GM23338 (cell line): ENCODE measurements around the gene STRA6. TPM values are rescaled to one million over a fixed set of nuclear protein-coding genes. Genes with fewer than 3 reads are reported as not detected.

Experiments used
- ATAC-seq: fragments of 200-7000 bp; cut with Tn5 transposase; 3 replicates; pipeline ENCODE4 v1.9.1; 2020
- DNase-seq: peaks from one replicate; pipeline ENCODE4 v3.0.0-alpha.2; 2015; ENCODE audit warnings: low spot score
- H2AFZ ChIP-seq: fragments of 200-600 bp; sonication (generic); 2 replicates; pipeline ENCODE4 v1.8.0; 2016; ENCODE audit warnings: antibody characterized with exemption, mild to moderate bottlenecking, moderate library complexity
- H3F3A ChIP-seq: fragments of 200-600 bp; sonication (generic); replicated peaks from 2 replicates; pipeline ENCODE4 v1.8.0; 2017; ENCODE audit warnings: antibody characterized with exemption, mixed run types, low read depth
- H3K27ac ChIP-seq: fragments of 200-600 bp; sonication (generic); 2 replicates; pipeline ENCODE4 v1.6.1; 2016; ENCODE audit warnings: low read depth
- H3K27me3 ChIP-seq: fragments of 200-600 bp; sonication (generic); 2 replicates; pipeline ENCODE4 v1.8.0; 2016; ENCODE audit warnings: mild to moderate bottlenecking, mixed run types, moderate library complexity; ENCODE audit not compliant: insufficient read depth
- H3K36me3 ChIP-seq: fragments of 200-600 bp; sonication (generic); 2 replicates; pipeline ENCODE4 v1.8.0; 2016; ENCODE audit warnings: mild to moderate bottlenecking; ENCODE audit not compliant: insufficient read depth
- H3K4me1 ChIP-seq: fragments of 200-600 bp; sonication (generic); 2 replicates; pipeline ENCODE4 v1.8.0; 2016; ENCODE audit warnings: mild to moderate bottlenecking, moderate library complexity; ENCODE audit not compliant: insufficient read depth
- H3K4me2 ChIP-seq: fragments of 200-600 bp; sonication (generic); 2 replicates; pipeline ENCODE4 v1.7.1; 2017; ENCODE audit warnings: mixed run types
- H3K4me3 ChIP-seq: fragments of 200-600 bp; sonication (generic); 2 replicates; pipeline ENCODE4 v1.6.1; 2016; ENCODE audit warnings: mixed run types
- H3K79me2 ChIP-seq: fragments of 200-600 bp; sonication (generic); replicated peaks from 2 replicates; pipeline ENCODE4 v1.8.0; 2017; ENCODE audit warnings: mild to moderate bottlenecking; ENCODE audit not compliant: insufficient read depth
- H3K9me2 ChIP-seq: fragments of 200-600 bp; sonication (generic); 2 replicates; pipeline ENCODE4 v1.8.0; 2017; ENCODE audit not compliant: insufficient read depth
- H4K20me1 ChIP-seq: fragments of 200-600 bp; sonication (generic); replicated peaks from 2 replicates; pipeline ENCODE4 v1.8.0; 2017; ENCODE audit warnings: mild to moderate bottlenecking; ENCODE audit not compliant: insufficient read depth
- H3K27ac Mint-ChIP-seq: 2 replicates; pipeline ENCODE4 v1.8.0; 2020; ENCODE audit warnings: inconsistent platforms, mild to moderate bottlenecking, moderate library complexity, mixed read lengths
- H3K27me3 Mint-ChIP-seq: 3 replicates; pipeline ENCODE4 v1.8.0; 2022; ENCODE audit warnings: low read depth, mild to moderate bottlenecking, moderate library complexity, mixed read lengths, inconsistent platforms; ENCODE audit not compliant: insufficient read depth, poor library complexity
- H3K36me3 Mint-ChIP-seq: 3 replicates; pipeline ENCODE4 v1.8.0; 2021; ENCODE audit warnings: low read depth, mild to moderate bottlenecking, inconsistent platforms, moderate library complexity, mixed read lengths
- H3K4me1 Mint-ChIP-seq: 3 replicates; pipeline ENCODE4 v1.8.0; 2020; ENCODE audit warnings: mild to moderate bottlenecking, inconsistent platforms, mixed read lengths
- H3K4me3 Mint-ChIP-seq: 3 replicates; pipeline ENCODE4 v1.8.0; 2021; ENCODE audit warnings: moderate library complexity, mild to moderate bottlenecking, inconsistent platforms, mixed read lengths
- H3K9me3 Mint-ChIP-seq: 3 replicates; pipeline ENCODE4 v1.8.0; 2020; ENCODE audit warnings: moderate library complexity, mild to moderate bottlenecking, inconsistent platforms, mixed read lengths
- CREB1 ChIP-seq: fragments of 250-450 bp; sonication (Bioruptor Pico); IDR thresholded peaks from 2 replicates; pipeline ENCODE4 v1.5.0; 2020; ENCODE audit warnings: low read depth, mild to moderate bottlenecking, moderate library complexity
- EZH2 ChIP-seq: fragments of 200-600 bp; sonication (generic); IDR thresholded peaks from one replicate; pipeline ENCODE4 v1.8.0; 2017; ENCODE audit warnings: antibody characterized with exemption, mild to moderate bottlenecking, low read depth; ENCODE audit not compliant: unreplicated experiment
- EZH2phosphoT487 ChIP-seq: fragments of 200-600 bp; sonication (generic); IDR thresholded peaks from one replicate; pipeline ENCODE4 v1.8.1; 2018; ENCODE audit warnings: antibody characterized with exemption; ENCODE audit not compliant: unreplicated experiment
- JUNB ChIP-seq: IDR thresholded peaks from one replicate; pipeline ENCODE4 v1.6.1; 2016; ENCODE audit warnings: antibody characterized with exemption; ENCODE audit not compliant: unreplicated experiment
- NANOG ChIP-seq: IDR thresholded peaks from 2 replicates; pipeline ENCODE4 v1.6.1; 2016; ENCODE audit warnings: antibody characterized with exemption, borderline replicate concordance
- POLR2AphosphoS5 ChIP-seq: IDR thresholded peaks from 2 replicates; pipeline ENCODE4 v1.6.1; 2016; ENCODE audit warnings: antibody characterized with exemption, low read depth
- STAT1 ChIP-seq: IDR thresholded peaks from one replicate; pipeline ENCODE4 v1.6.1; 2016; ENCODE audit warnings: antibody characterized with exemption; ENCODE audit not compliant: unreplicated experiment
- ZNF331 ChIP-seq: fragments of 250-450 bp; sonication (Bioruptor Pico); IDR thresholded peaks from 2 replicates; pipeline ENCODE4 v1.5.0; 2020; ENCODE audit warnings: low read depth, mild to moderate bottlenecking, moderate library complexity
- polyA plus RNA-seq: library from polyadenylated mRNA; unstranded; fragments of >200 nt; fragmentation: Nextera tagmentation; extraction: Ambion mirVana; gene quantifications from 2 replicates; pipeline ENCODE4 v1.2.1, GENCODE V29; 2016
- total RNA-seq: library from RNA; depleted of rRNA; stranded (reverse); fragments of >200 nt; shearing (Covaris generic); gene quantifications from 2 replicates; pipeline ENCODE4 v1.2.3, GENCODE V29; 2014
- TF ChIP-seq, protein P1 (sequence below), 2 experiments: fragments of 200-600 bp in 1 of 2; sonication (generic) in 1 of 2; conservative IDR thresholded peaks; 2 replicates each; pipeline versions ENCODE4 v1.5.1 to v1.6.1; 2016 to 2017; ENCODE audit warnings: antibody characterized with exemption in 2 of 2, low read depth in 2 of 2, mild to moderate bottlenecking in 2 of 2, moderate library complexity in 1 of 2
- TF ChIP-seq, protein P2 (sequence below): fragments of 250-450 bp; sonication (Bioruptor Pico); IDR thresholded peaks from 2 replicates; pipeline ENCODE4 v1.5.0; 2020; ENCODE audit warnings: mild to moderate bottlenecking, moderate library complexity
- TF ChIP-seq, protein P3 (sequence below): IDR thresholded peaks from 2 replicates; pipeline ENCODE4 v1.6.1; 2016; ENCODE audit warnings: antibody characterized with exemption
- TF ChIP-seq, protein P4 (sequence below): IDR thresholded peaks from one replicate; pipeline ENCODE4 v1.6.1; 2018; ENCODE audit warnings: antibody characterized with exemption; ENCODE audit not compliant: unreplicated experiment

Gene STRA6
- total and polyA plus RNA-seq, 2 experiments from 2014 or later, result 8.2 to 9.9 TPM

DNA sequence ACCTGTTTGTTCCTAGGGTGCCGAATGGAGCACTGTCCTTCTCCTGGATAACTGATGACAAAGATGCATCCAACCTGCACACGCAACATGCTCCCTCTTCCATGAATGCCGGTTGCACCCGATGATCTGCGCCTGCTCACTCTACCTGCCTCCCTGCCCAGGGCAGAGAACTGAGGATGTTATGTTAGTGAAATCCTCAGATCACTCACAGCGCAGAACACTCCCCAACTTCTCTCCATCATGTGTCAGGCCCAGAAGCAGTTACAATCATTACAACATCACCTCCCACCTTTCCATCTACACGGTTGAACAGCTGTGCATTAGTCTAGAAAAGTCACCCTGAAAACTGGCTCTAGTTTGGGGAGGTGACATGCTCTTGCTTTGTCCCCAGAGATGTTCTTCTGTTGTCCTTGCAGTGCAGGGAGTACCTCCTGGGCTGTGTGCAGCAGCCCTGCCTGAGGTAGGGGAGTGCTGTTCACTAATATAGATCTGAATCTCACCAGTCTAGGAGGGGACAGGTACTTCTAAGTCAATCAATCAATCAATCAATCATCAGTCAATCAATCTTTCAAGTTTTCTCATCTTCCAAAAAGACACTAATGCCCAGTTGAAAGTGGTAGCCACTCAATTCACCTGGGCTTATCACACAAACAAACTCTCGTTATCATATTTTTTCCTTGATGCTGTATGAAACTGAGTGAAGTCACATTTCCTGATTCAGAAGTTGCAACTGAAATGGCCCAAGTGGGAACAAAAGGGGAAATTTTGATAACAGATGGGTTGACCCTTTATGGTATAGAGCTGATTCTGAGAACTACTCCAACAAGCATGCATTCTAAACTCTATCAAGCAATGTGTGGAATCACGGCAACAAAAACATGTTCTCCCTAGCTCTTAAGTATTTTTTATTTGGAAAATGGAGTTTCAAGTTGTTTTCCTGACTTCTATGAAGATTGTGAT, 44.4 kb downstream of the STRA6 start:
- H3K9me3 Mint-ChIP-seq, result no peaks in the 10 kb centered on the region
- H3K27ac Mint-ChIP-seq, result no peak overlapping the region
- no peaks in the 10 kb centered on the region; the same call in 1 of the 2 replicates for H3F3A ChIP-seq
- TF ChIP-seq EZH2 (no peak), JUNB (no peak), STAT1 (no peak), ZNF331 (CRISPR knock-in tag) (no peak), POLR2AphosphoS5 (no peak), NANOG (no peak), EZH2phosphoT487 (no peak), CREB1 (no peak)
- TF ChIP-seq, protein P1, sequence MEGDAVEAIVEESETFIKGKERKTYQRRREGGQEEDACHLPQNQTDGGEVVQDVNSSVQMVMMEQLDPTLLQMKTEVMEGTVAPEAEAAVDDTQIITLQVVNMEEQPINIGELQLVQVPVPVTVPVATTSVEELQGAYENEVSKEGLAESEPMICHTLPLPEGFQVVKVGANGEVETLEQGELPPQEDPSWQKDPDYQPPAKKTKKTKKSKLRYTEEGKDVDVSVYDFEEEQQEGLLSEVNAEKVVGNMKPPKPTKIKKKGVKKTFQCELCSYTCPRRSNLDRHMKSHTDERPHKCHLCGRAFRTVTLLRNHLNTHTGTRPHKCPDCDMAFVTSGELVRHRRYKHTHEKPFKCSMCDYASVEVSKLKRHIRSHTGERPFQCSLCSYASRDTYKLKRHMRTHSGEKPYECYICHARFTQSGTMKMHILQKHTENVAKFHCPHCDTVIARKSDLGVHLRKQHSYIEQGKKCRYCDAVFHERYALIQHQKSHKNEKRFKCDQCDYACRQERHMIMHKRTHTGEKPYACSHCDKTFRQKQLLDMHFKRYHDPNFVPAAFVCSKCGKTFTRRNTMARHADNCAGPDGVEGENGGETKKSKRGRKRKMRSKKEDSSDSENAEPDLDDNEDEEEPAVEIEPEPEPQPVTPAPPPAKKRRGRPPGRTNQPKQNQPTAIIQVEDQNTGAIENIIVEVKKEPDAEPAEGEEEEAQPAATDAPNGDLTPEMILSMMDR (conservative IDR thresholded peaks at IDR 0.05; ENCODE audit: low read depth in 2 of 2), result no peak
- TF ChIP-seq, protein P2, sequence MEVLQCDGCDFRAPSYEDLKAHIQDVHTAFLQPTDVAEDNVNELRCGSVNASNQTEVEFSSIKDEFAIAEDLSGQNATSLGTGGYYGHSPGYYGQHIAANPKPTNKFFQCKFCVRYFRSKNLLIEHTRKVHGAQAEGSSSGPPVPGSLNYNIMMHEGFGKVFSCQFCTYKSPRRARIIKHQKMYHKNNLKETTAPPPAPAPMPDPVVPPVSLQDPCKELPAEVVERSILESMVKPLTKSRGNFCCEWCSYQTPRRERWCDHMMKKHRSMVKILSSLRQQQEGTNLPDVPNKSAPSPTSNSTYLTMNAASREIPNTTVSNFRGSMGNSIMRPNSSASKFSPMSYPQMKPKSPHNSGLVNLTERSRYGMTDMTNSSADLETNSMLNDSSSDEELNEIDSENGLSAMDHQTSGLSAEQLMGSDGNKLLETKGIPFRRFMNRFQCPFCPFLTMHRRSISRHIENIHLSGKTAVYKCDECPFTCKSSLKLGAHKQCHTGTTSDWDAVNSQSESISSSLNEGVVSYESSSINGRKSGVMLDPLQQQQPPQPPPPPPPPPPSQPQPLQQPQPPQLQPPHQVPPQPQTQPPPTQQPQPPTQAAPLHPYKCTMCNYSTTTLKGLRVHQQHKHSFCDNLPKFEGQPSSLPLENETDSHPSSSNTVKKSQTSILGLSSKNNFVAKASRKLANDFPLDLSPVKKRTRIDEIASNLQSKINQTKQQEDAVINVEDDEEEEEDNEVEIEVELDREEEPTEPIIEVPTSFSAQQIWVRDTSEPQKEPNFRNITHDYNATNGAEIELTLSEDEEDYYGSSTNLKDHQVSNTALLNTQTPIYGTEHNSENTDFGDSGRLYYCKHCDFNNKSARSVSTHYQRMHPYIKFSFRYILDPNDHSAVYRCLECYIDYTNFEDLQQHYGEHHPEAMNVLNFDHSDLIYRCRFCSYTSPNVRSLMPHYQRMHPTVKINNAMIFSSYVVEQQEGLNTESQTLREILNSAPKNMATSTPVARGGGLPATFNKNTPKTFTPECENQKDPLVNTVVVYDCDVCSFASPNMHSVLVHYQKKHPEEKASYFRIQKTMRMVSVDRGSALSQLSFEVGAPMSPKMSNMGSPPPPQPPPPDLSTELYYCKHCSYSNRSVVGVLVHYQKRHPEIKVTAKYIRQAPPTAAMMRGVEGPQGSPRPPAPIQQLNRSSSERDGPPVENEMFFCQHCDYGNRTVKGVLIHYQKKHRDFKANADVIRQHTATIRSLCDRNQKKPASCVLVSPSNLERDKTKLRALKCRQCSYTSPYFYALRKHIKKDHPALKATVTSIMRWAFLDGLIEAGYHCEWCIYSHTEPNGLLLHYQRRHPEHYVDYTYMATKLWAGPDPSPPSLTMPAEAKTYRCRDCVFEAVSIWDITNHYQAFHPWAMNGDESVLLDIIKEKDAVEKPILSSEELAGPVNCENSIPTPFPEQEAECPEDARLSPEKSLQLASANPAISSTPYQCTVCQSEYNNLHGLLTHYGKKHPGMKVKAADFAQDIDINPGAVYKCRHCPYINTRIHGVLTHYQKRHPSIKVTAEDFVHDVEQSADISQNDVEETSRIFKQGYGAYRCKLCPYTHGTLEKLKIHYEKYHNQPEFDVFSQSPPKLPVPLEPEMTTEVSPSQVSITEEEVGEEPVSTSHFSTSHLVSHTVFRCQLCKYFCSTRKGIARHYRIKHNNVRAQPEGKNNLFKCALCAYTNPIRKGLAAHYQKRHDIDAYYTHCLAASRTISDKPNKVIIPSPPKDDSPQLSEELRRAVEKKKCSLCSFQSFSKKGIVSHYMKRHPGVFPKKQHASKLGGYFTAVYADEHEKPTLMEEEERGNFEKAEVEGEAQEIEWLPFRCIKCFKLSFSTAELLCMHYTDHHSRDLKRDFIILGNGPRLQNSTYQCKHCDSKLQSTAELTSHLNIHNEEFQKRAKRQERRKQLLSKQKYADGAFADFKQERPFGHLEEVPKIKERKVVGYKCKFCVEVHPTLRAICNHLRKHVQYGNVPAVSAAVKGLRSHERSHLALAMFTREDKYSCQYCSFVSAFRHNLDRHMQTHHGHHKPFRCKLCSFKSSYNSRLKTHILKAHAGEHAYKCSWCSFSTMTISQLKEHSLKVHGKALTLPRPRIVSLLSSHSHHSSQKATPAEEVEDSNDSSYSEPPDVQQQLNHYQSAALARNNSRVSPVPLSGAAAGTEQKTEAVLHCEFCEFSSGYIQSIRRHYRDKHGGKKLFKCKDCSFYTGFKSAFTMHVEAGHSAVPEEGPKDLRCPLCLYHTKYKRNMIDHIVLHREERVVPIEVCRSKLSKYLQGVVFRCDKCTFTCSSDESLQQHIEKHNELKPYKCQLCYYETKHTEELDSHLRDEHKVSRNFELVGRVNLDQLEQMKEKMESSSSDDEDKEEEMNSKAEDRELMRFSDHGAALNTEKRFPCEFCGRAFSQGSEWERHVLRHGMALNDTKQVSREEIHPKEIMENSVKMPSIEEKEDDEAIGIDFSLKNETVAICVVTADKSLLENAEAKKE (CRISPR knock-in tag), result no peak
- TF ChIP-seq, protein P3, sequence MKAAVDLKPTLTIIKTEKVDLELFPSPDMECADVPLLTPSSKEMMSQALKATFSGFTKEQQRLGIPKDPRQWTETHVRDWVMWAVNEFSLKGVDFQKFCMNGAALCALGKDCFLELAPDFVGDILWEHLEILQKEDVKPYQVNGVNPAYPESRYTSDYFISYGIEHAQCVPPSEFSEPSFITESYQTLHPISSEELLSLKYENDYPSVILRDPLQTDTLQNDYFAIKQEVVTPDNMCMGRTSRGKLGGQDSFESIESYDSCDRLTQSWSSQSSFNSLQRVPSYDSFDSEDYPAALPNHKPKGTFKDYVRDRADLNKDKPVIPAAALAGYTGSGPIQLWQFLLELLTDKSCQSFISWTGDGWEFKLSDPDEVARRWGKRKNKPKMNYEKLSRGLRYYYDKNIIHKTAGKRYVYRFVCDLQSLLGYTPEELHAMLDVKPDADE, result no peak
- TF ChIP-seq, protein P4, sequence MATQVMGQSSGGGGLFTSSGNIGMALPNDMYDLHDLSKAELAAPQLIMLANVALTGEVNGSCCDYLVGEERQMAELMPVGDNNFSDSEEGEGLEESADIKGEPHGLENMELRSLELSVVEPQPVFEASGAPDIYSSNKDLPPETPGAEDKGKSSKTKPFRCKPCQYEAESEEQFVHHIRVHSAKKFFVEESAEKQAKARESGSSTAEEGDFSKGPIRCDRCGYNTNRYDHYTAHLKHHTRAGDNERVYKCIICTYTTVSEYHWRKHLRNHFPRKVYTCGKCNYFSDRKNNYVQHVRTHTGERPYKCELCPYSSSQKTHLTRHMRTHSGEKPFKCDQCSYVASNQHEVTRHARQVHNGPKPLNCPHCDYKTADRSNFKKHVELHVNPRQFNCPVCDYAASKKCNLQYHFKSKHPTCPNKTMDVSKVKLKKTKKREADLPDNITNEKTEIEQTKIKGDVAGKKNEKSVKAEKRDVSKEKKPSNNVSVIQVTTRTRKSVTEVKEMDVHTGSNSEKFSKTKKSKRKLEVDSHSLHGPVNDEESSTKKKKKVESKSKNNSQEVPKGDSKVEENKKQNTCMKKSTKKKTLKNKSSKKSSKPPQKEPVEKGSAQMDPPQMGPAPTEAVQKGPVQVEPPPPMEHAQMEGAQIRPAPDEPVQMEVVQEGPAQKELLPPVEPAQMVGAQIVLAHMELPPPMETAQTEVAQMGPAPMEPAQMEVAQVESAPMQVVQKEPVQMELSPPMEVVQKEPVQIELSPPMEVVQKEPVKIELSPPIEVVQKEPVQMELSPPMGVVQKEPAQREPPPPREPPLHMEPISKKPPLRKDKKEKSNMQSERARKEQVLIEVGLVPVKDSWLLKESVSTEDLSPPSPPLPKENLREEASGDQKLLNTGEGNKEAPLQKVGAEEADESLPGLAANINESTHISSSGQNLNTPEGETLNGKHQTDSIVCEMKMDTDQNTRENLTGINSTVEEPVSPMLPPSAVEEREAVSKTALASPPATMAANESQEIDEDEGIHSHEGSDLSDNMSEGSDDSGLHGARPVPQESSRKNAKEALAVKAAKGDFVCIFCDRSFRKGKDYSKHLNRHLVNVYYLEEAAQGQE, result no peak
- ATAC-seq (no peak), DNase-seq (no peak)
- peaks cover 8% of the 10 kb centered on the region for H3K27me3 Mint-ChIP-seq
- H3K4me2 ChIP-seq, result no peak overlapping the region
- H3K36me3 ChIP-seq, result no peaks in the 10 kb centered on the region
- H3K27ac ChIP-seq, result no peak overlapping the region
- H4K20me1 ChIP-seq, result no peaks in the 10 kb centered on the region
- no peaks in the 10 kb centered on the region for H3K9me2 ChIP-seq
- H2AFZ ChIP-seq, result no peak overlapping the region
- no peaks in the 10 kb centered on the region for H3K4me1 ChIP-seq
- H3K4me3 ChIP-seq, result no peak overlapping the region
- H3K36me3 Mint-ChIP-seq, result no peaks in the 10 kb centered on the region
- H3K27me3 ChIP-seq, result no peaks in the 10 kb centered on the region
- peaks cover 8% of the 10 kb centered on the region for H3K4me1 Mint-ChIP-seq
- no peaks in the 10 kb centered on the region for H3K79me2 ChIP-seq
- no peak overlapping the region for H3K4me3 Mint-ChIP-seq
